ENCODE measurements around the gene MGRN1.
A peak's percentile ranks its signal among the peaks of the same experiment; 100 is the strongest.

The MGRN1 gene

DNA sequence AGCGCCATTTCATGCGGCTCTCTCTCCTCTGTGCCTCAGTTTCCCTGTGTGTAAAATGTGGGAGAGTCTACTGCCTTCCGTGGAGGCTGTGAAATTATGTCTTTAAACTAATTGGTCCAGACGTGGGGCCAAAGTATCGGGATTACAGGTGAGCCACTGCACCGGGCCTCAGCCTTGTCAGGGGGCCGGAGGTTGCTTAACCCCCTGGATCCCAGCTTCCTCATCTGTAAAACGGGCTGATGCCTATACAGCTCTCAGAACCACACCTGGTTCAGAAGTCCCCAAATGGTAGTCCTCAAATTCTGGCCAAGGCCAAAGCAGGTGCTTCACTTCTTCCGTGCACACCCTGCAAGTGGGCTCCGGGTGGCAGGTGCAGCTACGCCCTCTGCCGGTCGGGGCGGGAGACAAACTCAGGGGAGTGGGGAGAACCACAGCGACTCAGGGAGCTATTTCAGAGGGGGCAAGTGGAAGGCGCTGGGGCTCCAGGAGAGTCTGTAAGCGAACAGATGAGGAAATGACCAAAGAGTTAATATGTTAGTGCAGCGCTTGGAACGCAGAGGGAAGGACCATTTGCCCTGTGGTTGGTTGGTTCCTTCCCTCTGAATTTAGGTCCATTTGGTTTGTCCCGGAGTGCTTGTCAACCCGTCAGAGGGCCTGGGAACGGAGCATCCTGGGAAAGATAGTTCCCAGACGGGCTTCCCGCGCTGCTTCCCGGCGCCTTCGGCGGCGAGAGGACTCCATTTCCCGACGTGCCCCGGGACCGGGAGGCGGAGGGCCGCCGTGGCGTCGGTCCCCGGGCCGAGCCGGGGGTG lies at the start of gene MGRN1:
Gene MGRN1 (plus strand): TSS at position 812 of the 812 bp plus-strand sequence. CDS start 135 bp downstream, outside the sequence.
- Histone ChIP-seq H3K4me1 (ENCODE audit: control insufficient read depth in 1 of 2, insufficient read depth in 2 of 2, low read length in 2 of 2) (peaks cover 0 to 24% of the 10 kb centered on the region in 2 donors), H3K27me3 (ENCODE audit: low read depth, low read length) (no peaks in the 10 kb centered on the region)

DNA sequence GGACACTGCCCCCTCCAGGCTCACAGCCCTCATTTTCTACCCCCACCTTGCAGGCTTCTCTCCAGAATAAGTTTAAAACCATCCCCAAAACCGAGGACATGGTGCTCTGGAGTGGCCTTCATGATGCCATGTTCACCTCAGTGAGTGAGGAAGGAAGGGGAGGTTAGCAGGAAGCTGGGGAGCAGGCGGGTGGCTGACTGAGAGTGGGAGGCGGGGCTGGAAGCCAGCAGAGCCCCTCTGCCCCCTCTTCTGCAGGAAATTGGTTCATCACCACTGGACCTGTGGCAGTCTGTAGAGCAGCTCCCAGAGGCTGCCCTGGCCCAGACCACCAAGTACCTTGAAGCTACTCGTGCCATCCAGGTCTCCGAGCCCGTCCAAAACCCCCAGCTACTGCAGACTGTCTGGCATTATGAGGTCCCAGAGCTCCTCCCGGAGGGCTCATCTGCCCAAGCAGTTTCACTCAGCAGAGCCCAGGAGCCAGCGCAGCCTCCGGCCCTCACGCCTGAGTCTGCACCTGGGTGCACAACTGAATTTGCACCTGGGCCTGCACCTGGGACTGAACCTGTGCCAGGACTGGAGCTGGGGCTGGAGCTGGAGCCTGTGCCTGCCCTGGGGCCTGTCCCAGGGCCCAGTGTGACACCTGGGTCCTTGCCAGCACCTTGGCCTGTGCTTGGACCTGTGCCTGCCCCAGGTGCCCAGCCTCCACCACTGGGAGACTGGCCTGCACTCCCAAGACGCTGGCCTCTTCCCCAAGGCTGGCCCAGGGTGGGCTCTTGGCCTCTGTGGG lies 49.5 kb upstream of the MGRN1 start:
- Histone ChIP-seq H3K9me3 (ENCODE audit: control insufficient read depth in 1 of 2, low read length in 2 of 2) (no peaks in the 10 kb centered on the region), H3K4me1 (ENCODE audit: control insufficient read depth in 1 of 2, insufficient read depth in 2 of 2, low read length in 2 of 2) (no peaks in the 10 kb centered on the region), H3K4me3 (ENCODE audit: low read depth in 1 of 2, low read length in 2 of 2) (no peak overlapping the region), H3K27ac (ENCODE audit: low read length) (no peak overlapping the region), H3K36me3 (ENCODE audit: control insufficient read depth in 1 of 2, insufficient read depth in 2 of 2, low read length in 2 of 2) (no peaks in the 10 kb centered on the region), H3K27me3 (ENCODE audit: low read depth, low read length) (no peaks in the 10 kb centered on the region)

More for the DNA sequence above, at the start of gene MGRN1:
- peak within 1 kb of the TSS; percentile 97 for H3K27ac ChIP-seq (ENCODE audit: low read length)
- H3K36me3 ChIP-seq (ENCODE audit: control insufficient read depth in 1 of 2, insufficient read depth in 2 of 2, low read length in 2 of 2) = peaks cover 0 to 3% of the 10 kb centered on the region in 2 donors
- H3K9me3 ChIP-seq (ENCODE audit: control insufficient read depth in 1 of 2, low read length in 2 of 2) = no peaks in the 10 kb centered on the region
- H3K4me3 ChIP-seq (ENCODE audit: low read depth in 1 of 2, low read length in 2 of 2) = peak within 1 kb of the TSS; percentile 79 to 98

DNA sequence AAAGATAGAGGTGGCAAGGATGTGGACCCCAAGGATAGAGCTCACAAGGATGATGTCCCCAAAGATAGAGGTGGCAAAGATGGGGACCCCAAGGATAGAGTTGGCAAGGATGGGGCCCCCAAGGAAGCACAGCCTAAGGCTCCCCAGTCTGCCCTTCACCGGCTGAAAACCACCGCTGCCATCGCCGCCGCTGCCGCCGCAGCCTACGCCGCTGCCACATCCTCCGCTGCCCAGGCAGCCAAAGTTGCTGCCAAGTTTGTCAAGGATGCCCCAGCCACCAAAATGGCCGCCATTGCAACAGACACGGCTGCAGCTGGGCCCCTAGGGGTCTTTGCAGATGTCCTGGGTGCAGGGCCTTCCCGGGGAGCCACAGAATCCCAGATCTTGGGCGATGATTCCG lies 48.6 kb upstream of the MGRN1 start:
- Histone ChIP-seq H3K4me3 (ENCODE audit: low read depth in 1 of 2, low read length in 2 of 2) (no peak overlapping the region), H3K27ac (ENCODE audit: low read length) (no peak overlapping the region), H3K36me3 (ENCODE audit: control insufficient read depth in 1 of 2, insufficient read depth in 2 of 2, low read length in 2 of 2) (no peaks in the 10 kb centered on the region), H3K4me1 (ENCODE audit: control insufficient read depth in 1 of 2, insufficient read depth in 2 of 2, low read length in 2 of 2) (no peaks in the 10 kb centered on the region), H3K9me3 (ENCODE audit: control insufficient read depth in 1 of 2, low read length in 2 of 2) (no peaks in the 10 kb centered on the region), H3K27me3 (ENCODE audit: low read depth, low read length) (no peaks in the 10 kb centered on the region)

DNA sequence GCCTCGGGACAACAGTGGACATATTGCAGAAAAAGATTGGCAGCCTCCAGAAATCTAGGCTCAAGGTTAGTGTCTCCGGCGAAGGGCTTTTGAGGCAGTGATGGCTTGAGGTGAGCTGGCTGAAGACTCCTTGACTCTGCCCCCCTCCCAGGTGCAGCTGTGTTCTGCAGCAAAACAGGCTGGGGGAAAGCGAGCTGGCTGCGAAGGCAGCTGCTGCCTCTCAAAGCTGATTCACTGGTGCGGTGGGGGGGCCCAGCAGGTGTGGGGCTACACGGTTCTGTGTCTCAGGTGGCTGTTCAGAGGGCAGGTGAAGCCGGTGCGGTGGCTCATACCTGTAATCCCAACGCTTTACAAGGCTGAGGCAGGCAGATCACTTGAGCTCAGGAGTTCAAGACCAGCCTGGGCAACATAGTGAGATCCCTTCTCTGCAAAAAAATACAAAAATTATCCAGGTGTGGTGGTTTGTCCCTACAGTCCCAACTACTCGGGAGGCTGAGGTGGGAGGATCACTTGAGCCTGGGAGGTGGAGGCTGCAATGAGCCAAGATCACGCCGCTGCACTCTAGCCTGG lies 45.6 kb upstream of the MGRN1 start:
- H3K4me3 ChIP-seq (ENCODE audit: low read depth in 1 of 2, low read length in 2 of 2) = no peak overlapping the region
- H3K27ac ChIP-seq (ENCODE audit: low read length) = no peak overlapping the region
- no peaks in the 10 kb centered on the region for H3K36me3 ChIP-seq (ENCODE audit: control insufficient read depth in 1 of 2, insufficient read depth in 2 of 2, low read length in 2 of 2)
- H3K27me3 ChIP-seq (ENCODE audit: low read depth, low read length) = no peaks in the 10 kb centered on the region
- H3K4me1 ChIP-seq (ENCODE audit: control insufficient read depth in 1 of 2, insufficient read depth in 2 of 2, low read length in 2 of 2) = no peaks in the 10 kb centered on the region
- no peaks in the 10 kb centered on the region for H3K9me3 ChIP-seq (ENCODE audit: control insufficient read depth in 1 of 2, low read length in 2 of 2)

DNA sequence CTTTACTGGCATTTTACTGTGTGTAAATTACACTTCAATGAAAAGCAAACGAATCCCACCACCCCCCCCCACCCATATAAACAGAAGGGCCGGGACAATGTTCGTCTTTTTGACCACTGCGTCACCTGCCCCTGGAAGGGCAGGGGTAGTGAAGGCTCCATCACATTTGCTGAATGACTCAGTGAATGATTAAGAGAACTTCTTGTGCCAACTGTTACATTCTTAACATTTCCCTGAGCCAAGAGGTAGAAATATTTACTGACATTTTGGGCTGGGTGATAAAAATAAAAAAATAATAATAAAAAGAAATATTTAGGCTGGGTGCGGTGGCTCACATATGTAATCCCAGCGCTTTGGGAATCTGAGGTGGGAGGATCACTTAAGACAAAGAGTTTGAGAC lies 44.4 kb upstream of the MGRN1 start:
- Histone ChIP-seq H3K36me3 (ENCODE audit: control insufficient read depth in 1 of 2, insufficient read depth in 2 of 2, low read length in 2 of 2) (no peaks in the 10 kb centered on the region), H3K4me3 (ENCODE audit: low read depth in 1 of 2, low read length in 2 of 2) (no peak overlapping the region), H3K27me3 (ENCODE audit: low read depth, low read length) (no peaks in the 10 kb centered on the region), H3K4me1 (ENCODE audit: control insufficient read depth in 1 of 2, insufficient read depth in 2 of 2, low read length in 2 of 2) (no peaks in the 10 kb centered on the region), H3K27ac (ENCODE audit: low read length) (no peak overlapping the region), H3K9me3 (ENCODE audit: control insufficient read depth in 1 of 2, low read length in 2 of 2) (no peaks in the 10 kb centered on the region)

DNA sequence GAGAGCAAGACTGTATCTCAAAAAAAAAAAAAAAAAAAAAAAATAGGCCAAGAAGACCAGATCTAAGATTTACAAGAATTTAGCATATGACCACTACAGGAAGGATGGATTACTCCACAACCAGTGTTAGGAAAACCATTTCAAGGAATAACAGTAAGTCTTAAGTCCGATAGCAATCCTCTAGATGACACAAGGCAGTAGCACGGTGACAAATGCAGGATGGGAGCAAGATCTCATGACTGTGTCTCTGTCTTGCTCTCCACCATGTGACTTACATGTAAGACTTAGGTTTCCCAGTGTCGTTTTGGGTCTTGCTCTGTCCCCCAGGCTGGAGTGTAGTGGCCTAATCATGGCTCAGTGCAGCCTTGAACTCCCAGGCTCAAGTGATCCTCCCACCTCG lies 40.7 kb upstream of the MGRN1 start:
- no peak overlapping the region for H3K27ac ChIP-seq (ENCODE audit: low read length)
- H3K4me1 ChIP-seq (ENCODE audit: control insufficient read depth in 1 of 2, insufficient read depth in 2 of 2, low read length in 2 of 2) = no peaks in the 10 kb centered on the region
- no peaks in the 10 kb centered on the region for H3K27me3 ChIP-seq (ENCODE audit: low read depth, low read length)
- H3K36me3 ChIP-seq (ENCODE audit: control insufficient read depth in 1 of 2, insufficient read depth in 2 of 2, low read length in 2 of 2) = no peaks in the 10 kb centered on the region
- no peak overlapping the region for H3K4me3 ChIP-seq (ENCODE audit: low read depth in 1 of 2, low read length in 2 of 2)
- H3K9me3 ChIP-seq (ENCODE audit: control insufficient read depth in 1 of 2, low read length in 2 of 2) = peaks cover 0 to 9% of the 10 kb centered on the region in 2 donors

DNA sequence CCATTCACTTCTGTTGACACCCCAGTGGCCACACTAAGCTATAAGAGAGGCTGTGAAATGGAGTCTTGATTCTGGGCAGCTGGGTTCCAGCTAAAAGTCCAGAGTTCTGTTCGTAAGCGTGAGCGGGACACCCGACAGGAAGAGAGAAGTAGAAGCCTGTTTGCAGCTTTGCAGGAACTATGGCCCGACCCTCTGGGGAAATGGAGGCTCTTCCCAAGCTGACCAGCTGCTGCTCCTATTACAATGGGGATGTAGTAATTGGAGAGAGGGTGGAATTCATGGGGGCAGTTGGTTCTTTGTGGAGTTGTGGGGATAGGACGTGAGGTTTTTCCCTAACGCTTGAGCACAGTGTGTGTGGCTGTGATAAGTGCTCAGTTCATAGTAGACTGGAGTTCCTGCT lies 38.3 kb upstream of the MGRN1 start:
- Histone ChIP-seq H3K27me3 (ENCODE audit: low read depth, low read length) (no peaks in the 10 kb centered on the region), H3K36me3 (ENCODE audit: control insufficient read depth in 1 of 2, insufficient read depth in 2 of 2, low read length in 2 of 2) (no peaks in the 10 kb centered on the region), H3K4me3 (ENCODE audit: low read depth in 1 of 2, low read length in 2 of 2) (no peak overlapping the region), H3K9me3 (ENCODE audit: control insufficient read depth in 1 of 2, low read length in 2 of 2) (peaks cover 0 to 9% of the 10 kb centered on the region in 2 donors), H3K27ac (ENCODE audit: low read length) (no peak overlapping the region), H3K4me1 (ENCODE audit: control insufficient read depth in 1 of 2, insufficient read depth in 2 of 2, low read length in 2 of 2) (no peaks in the 10 kb centered on the region)

DNA sequence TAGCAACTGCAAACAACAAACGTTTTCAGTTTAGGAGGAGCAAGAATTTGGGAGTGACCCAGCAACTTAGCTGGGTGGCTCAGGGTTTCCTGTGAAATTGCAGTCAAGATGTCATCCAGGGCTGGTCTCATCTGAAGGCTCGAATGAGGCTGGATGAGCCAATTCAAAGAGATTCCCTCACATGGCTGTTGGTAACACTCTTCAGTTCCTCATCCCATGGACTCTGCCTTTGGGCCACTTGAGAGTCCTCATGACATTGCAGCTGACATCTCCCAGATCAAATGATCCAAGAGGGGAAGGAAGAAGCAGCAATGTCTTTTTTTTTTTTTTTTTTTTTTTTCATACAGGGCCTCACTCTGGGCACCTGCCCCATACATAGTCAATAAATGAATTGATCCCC lies 36.2 kb upstream of the MGRN1 start:
- Histone ChIP-seq H3K27ac (ENCODE audit: low read length) (no peak overlapping the region), H3K9me3 (ENCODE audit: control insufficient read depth in 1 of 2, low read length in 2 of 2) (peaks cover 0 to 9% of the 10 kb centered on the region in 2 donors), H3K4me3 (ENCODE audit: low read depth in 1 of 2, low read length in 2 of 2) (no peak overlapping the region), H3K4me1 (ENCODE audit: control insufficient read depth in 1 of 2, insufficient read depth in 2 of 2, low read length in 2 of 2) (no peaks in the 10 kb centered on the region), H3K36me3 (ENCODE audit: control insufficient read depth in 1 of 2, insufficient read depth in 2 of 2, low read length in 2 of 2) (no peaks in the 10 kb centered on the region), H3K27me3 (ENCODE audit: low read depth, low read length) (no peaks in the 10 kb centered on the region)

DNA sequence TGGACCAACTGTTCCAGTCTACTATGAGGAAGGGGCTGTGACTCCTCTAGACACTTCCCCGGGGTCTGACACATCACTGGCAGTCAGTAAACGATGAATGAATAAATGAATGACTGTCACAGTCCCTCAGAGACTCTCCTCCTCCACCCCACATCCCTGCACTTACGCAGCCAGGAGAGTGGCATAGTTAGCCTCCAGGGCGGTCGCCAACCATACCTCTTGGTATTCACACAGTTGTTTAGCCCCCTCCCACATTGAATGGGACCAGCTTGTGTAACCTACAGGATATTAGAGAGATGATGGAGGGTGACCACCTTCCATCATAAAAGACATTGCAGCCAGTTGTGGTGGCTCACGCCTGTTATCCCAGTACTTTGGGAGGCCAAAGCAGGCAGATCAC lies 35.7 kb upstream of the MGRN1 start:
- Histone ChIP-seq H3K36me3 (ENCODE audit: control insufficient read depth in 1 of 2, insufficient read depth in 2 of 2, low read length in 2 of 2) (no peaks in the 10 kb centered on the region), H3K4me3 (ENCODE audit: low read depth in 1 of 2, low read length in 2 of 2) (no peak overlapping the region), H3K27ac (ENCODE audit: low read length) (no peak overlapping the region)

DNA sequence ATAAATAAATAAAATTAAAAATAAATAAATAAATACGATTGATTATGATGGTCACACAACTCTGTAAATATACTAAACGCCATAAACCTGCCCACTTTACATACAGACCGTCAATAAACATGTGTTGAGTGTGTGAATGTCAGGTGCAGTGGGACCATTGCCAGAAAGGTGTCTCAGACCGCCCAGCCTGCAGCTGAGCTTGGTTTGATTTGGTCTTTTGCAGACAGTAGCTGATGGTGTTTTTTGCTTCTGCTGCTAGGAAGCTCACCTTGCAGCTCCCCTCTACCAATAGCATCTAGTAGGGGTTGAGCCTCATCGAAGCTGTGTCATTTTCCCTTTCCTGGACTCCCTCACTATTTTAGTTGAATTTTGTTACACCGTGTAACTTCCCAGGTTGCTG lies 33.4 kb upstream of the MGRN1 start:
- Histone ChIP-seq H3K4me3 (ENCODE audit: low read depth in 1 of 2, low read length in 2 of 2) (no peak overlapping the region), H3K9me3 (ENCODE audit: control insufficient read depth in 1 of 2, low read length in 2 of 2) (peaks cover 0 to 9% of the 10 kb centered on the region in 2 donors), H3K27me3 (ENCODE audit: low read depth, low read length) (no peaks in the 10 kb centered on the region), H3K36me3 (ENCODE audit: control insufficient read depth in 1 of 2, insufficient read depth in 2 of 2, low read length in 2 of 2) (no peaks in the 10 kb centered on the region), H3K4me1 (ENCODE audit: control insufficient read depth in 1 of 2, insufficient read depth in 2 of 2, low read length in 2 of 2) (no peaks in the 10 kb centered on the region), H3K27ac (ENCODE audit: low read length) (no peak overlapping the region)

More for the DNA sequence above, 35.7 kb upstream of the MGRN1 start:
- Histone ChIP-seq H3K4me1 (ENCODE audit: control insufficient read depth in 1 of 2, insufficient read depth in 2 of 2, low read length in 2 of 2) (no peaks in the 10 kb centered on the region), H3K27me3 (ENCODE audit: low read depth, low read length) (no peaks in the 10 kb centered on the region), H3K9me3 (ENCODE audit: control insufficient read depth in 1 of 2, low read length in 2 of 2) (peaks cover 0 to 9% of the 10 kb centered on the region in 2 donors)

DNA sequence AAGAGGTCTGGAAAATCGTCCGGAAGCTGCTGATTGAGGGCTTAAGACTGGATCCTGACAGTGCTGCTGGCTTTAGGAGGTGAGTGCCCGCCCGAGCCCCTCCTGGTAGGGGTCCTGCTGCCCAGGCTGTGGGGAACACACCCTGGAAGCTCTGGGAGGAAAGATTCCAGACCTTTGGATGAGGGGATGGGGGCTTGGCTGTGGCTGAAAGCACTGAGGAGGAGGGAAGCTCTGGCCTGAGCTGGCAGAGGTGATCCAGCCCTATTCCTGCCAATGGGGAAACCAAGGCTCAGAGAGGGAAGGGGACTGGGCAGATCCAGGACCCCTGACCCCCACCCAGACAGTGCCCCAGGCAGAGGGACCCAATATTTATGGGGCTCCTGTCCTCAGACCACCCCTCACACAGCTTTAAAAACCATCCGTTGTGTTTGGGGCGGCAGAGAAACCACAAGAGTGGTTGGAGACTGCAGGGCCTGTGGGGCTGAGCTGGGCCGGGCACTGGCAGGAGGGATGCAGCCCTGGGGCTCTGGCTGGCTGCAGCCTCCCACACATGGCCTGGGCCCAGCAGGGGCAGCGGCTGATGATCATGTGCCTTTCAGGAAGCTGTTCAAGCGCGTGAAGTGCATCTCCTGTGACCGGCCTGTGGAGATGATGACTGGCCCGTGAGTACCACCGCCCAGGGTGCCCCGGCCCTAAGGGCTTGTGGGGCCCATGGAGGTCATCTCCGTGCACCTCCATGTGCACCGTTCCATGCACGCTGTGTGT lies 32.7 kb upstream of the MGRN1 start:
- Histone ChIP-seq H3K4me1 (ENCODE audit: control insufficient read depth in 1 of 2, insufficient read depth in 2 of 2, low read length in 2 of 2) (no peaks in the 10 kb centered on the region), H3K4me3 (ENCODE audit: low read depth in 1 of 2, low read length in 2 of 2) (no peak overlapping the region), H3K27ac (ENCODE audit: low read length) (no peak overlapping the region), H3K27me3 (ENCODE audit: low read depth, low read length) (no peaks in the 10 kb centered on the region), H3K9me3 (ENCODE audit: control insufficient read depth in 1 of 2, low read length in 2 of 2) (peaks cover 0 to 9% of the 10 kb centered on the region in 2 donors), H3K36me3 (ENCODE audit: control insufficient read depth in 1 of 2, insufficient read depth in 2 of 2, low read length in 2 of 2) (no peaks in the 10 kb centered on the region)

Data from muscle layer of duodenum (tissue), 2 donors.